Gastrocnemius medialis (tissue), 4 donors: ENCODE results near the gene AMN.

Experiments
- CTCF ChIP-seq, 5 experiments: fragments of 450-650 bp in 3 of 5; fragments of 200-600 bp in 2 of 5; sonication (generic) in 2 of 5; IDR thresholded peaks in 4 of 5; conservative IDR thresholded peaks in 1 of 5; 1 replicate in 4 of 5; 2 replicates in 1 of 5; pipeline ENCODE4 v1.5.1; 2016 to 2019; ENCODE audit warnings: antibody characterized with exemption in 5 of 5, mild to moderate bottlenecking in 3 of 5, moderate library complexity in 3 of 5
- POLR2A ChIP-seq, 2 donors: fragments of 450-650 bp; IDR thresholded peaks; one replicate each; pipeline ENCODE4 v1.6.1; 2017; ENCODE audit warnings: antibody characterized with exemption in 2 of 2, mild to moderate bottlenecking in 2 of 2, moderate library complexity in 2 of 2

GRCh38 chr14:102923201-102923924 lies 900 bp downstream of the AMN start:
- TF ChIP-seq CTCF (IDR thresholded peaks at IDR 0.05 in 4 of 5, conservative IDR thresholded peaks at IDR 0.05 in 1 of 5), result no peak
- TF ChIP-seq POLR2A (IDR thresholded peaks at IDR 0.05), result no peak
